HepG2 (cell line): ENCODE data around the gene LCN1. TPM values are rescaled to one million over a fixed set of nuclear protein-coding genes. Genes with fewer than 3 reads are reported as not detected.
A peak's percentile ranks its signal among the peaks of the same experiment; 100 is the strongest.

ENCODE experiments used
- ATAC-seq: fragments of 200-7000 bp; cut with Tn5 transposase; 3 replicates; pipeline ENCODE4 v1.9.1; 2020; ENCODE audit warnings: mild to moderate bottlenecking, moderate library complexity
- BruUV-seq: library from RNA; stranded (reverse); fragments of 400-500 nt; replicated peaks from 2 replicates; lab custom pipeline; 2021; lab: Mats Ljungman, UMichigan
- CTCF ChIA-PET: fragments of 300-600 bp; formaldehyde crosslinking; extraction: SDS; loops from one replicate; lab custom pipeline; 2021; ENCODE audit warnings: low total read pairs, inconsistent platforms, low intra/inter-chr PET ratio; lab: Yijun Ruan, JAX
- POLR2A ChIA-PET: fragments of 350-600 bp; sonication (Branson Sonifier 250); formaldehyde crosslinking; loops from one replicate; lab custom pipeline; 2020; ENCODE audit warnings: antibody characterized with exemption, inconsistent platforms; lab: Yijun Ruan, JAX
- DNase-seq: peaks from one replicate; pipeline ENCODE4 v3.0.0-alpha.2; 2015; ENCODE audit warnings: low spot score
- FAIRE-seq: peaks from 3 replicates; lab custom pipeline; 2011; peaks lifted over from hg19 to GRCh38; lab: Jason Lieb, UNC
- H2AFZ ChIP-seq: one replicate; pipeline ENCODE4 v1.6.1; 2011; ENCODE audit warnings: low read length, inconsistent platforms
- H3K27ac ChIP-seq: fragments of 300-600 bp; 3 replicates; pipeline ENCODE4 v1.8.0; 2011; ENCODE audit warnings: mixed run types, mild to moderate bottlenecking, mixed read lengths, low read length, inconsistent platforms; ENCODE audit not compliant: insufficient read depth; ENCODE audit errors: extremely low read length
- H3K27me3 ChIP-seq, 2 experiments: fragments of 200-600 bp in 1 of 2; 2 replicates in 1 of 2; 3 replicates in 1 of 2; pipeline versions ENCODE4 v1.6.0 to v1.8.0; 2011; ENCODE audit warnings: low read length in 2 of 2, mild to moderate bottlenecking in 2 of 2, moderate library complexity in 2 of 2, inconsistent platforms in 1 of 2; ENCODE audit not compliant: insufficient read depth in 2 of 2, control insufficient read depth in 1 of 2
- H3K36me3 ChIP-seq, 2 experiments: fragments of 200-600 bp in 1 of 2; replicated peaks in 1 of 2; 2 replicates in 1 of 2; 3 replicates in 1 of 2; pipeline versions ENCODE4 v1.5.1 to v1.8.0; 2011; ENCODE audit warnings: low read length in 2 of 2, inconsistent platforms in 1 of 2; ENCODE audit not compliant: insufficient read depth in 2 of 2, control insufficient read depth in 1 of 2
- H3K4me1 ChIP-seq: 2 replicates; pipeline ENCODE4 v1.5.1; 2012; ENCODE audit warnings: low read length, inconsistent platforms; ENCODE audit not compliant: insufficient read depth
- H3K4me2 ChIP-seq: 2 replicates; pipeline ENCODE4 v1.6.0; 2011; ENCODE audit warnings: low read depth, low read length, inconsistent platforms
- H3K4me3 ChIP-seq, 3 experiments: fragments of 200-600 bp in 1 of 3; sonication (generic), shearing (Covaris generic) in 1 of 3; replicated peaks in 1 of 3; 2 replicates each; pipeline ENCODE4 v1.5.1; 2011 to 2016; ENCODE audit warnings: low read length in 3 of 3, inconsistent platforms in 2 of 3, low read depth in 2 of 3, mild to moderate bottlenecking in 2 of 3, control low read depth in 1 of 3, mixed read lengths in 1 of 3; ENCODE audit not compliant: insufficient read depth in 1 of 3
- H3K79me2 ChIP-seq: one replicate; pipeline ENCODE4 v1.6.1; 2011; ENCODE audit warnings: low read length, inconsistent platforms; ENCODE audit not compliant: insufficient read depth
- H3K9ac ChIP-seq: 2 replicates; pipeline ENCODE4 v1.6.0; 2011; ENCODE audit warnings: mild to moderate bottlenecking, low read depth, low read length, inconsistent platforms; ENCODE audit not compliant: insufficient read depth
- H3K9me3 ChIP-seq: 2 replicates; pipeline ENCODE4 v1.5.1; 2012; ENCODE audit warnings: mild to moderate bottlenecking, low read length
- H4K20me1 ChIP-seq: 2 replicates; pipeline ENCODE4 v1.6.0; 2011; ENCODE audit warnings: inconsistent platforms, mild to moderate bottlenecking, low read length, moderate library complexity; ENCODE audit not compliant: insufficient read depth
- CREB1 ChIP-seq, 2 experiments: fragments of 450-650 bp in 1 of 2; IDR thresholded peaks; 2 replicates each; pipeline ENCODE4 v1.6.1; 2016 to 2017; ENCODE audit warnings: control low read depth in 1 of 2, mild to moderate bottlenecking in 1 of 2, missing compliant biosample characterization in 1 of 2, missing genetic modification characterization in 1 of 2
- MEF2D ChIP-seq: sonication (generic); formaldehyde crosslinking; IDR thresholded peaks from 2 replicates; pipeline ENCODE4 v1.5.1; 2020; ENCODE audit warnings: mild to moderate bottlenecking, missing genetic modification reagents
- SMC3 ChIP-seq: IDR thresholded peaks from 2 replicates; pipeline ENCODE4 v1.6.1; 2011; ENCODE audit warnings: low read length, improper control_type of control experiment
- TCF12 ChIP-seq, 2 experiments: fragments of 450-650 bp in 1 of 2; sonication (generic) in 1 of 2; formaldehyde crosslinking in 1 of 2; IDR thresholded peaks; 2 replicates each; pipeline versions ENCODE4 v1.6.1 to v1.8.0; 2017 to 2022; ENCODE audit warnings: antibody characterized with exemption in 1 of 2, mild to moderate bottlenecking in 1 of 2, missing genetic modification reagents in 1 of 2, moderate library complexity in 1 of 2
- ZNF251 ChIP-seq: sonication (generic); formaldehyde crosslinking; IDR thresholded peaks from 2 replicates; pipeline ENCODE4 v1.9.0; 2021; ENCODE audit warnings: mild to moderate bottlenecking, missing genetic modification reagents
- ZNF33A ChIP-seq: sonication (generic); formaldehyde crosslinking; IDR thresholded peaks from 2 replicates; pipeline ENCODE4 v1.5.1; 2020; ENCODE audit warnings: missing genetic modification reagents, mild to moderate bottlenecking, moderate library complexity, borderline replicate concordance
- ZNF562 ChIP-seq: sonication (generic); formaldehyde crosslinking; IDR thresholded peaks from 2 replicates; pipeline ENCODE4 v1.8.0; 2022; ENCODE audit warnings: missing genetic modification reagents, borderline replicate concordance
- ZNF781 ChIP-seq: sonication (generic); formaldehyde crosslinking; IDR thresholded peaks from 2 replicates; pipeline ENCODE4 v1.5.1; 2020; ENCODE audit warnings: borderline replicate concordance, mild to moderate bottlenecking, missing genetic modification reagents; ENCODE audit errors: not compliant biosample characterization
- WGBS: methylation state at CpG from one replicate; pipeline ENCODE4 v1.1.6; 2017; ENCODE audit warnings: low lambda C conversion rate; 5-methylcytosine and 5-hydroxymethylcytosine counted together
- in situ Hi-C: cut with HindIII; loops from 2 replicates; pipeline ENCODE4 v1.10.0; 2017; ENCODE audit warnings: low pct_unique_long_range_greater_than_20kb; ENCODE audit not compliant: extremely low pct_ligation_motif_present
- intact Hi-C: fragments of 100-400 bp; cut with micrococcal nuclease; formaldehyde crosslinking; loops from one replicate; pipeline ENCODE4 v1.10.0; 2022; ENCODE audit not compliant: unreplicated experiment
- polyA plus RNA-seq, 8 experiments: library from polyadenylated mRNA; depleted of rRNA in 3 of 8; stranded (reverse) in 7 of 8; unstranded in 1 of 8; fragments of >200 nt; fragmentation: Illumina TruSeq in 4 of 8; extraction: Trizol in 4 of 8; gene quantifications; 2 replicates each; pipeline versions ENCODE4 v1.2.1 to v1.2.3, GENCODE V29; 2011 to 2016; ENCODE audit warnings: low read depth in 4 of 8, missing spikeins in 1 of 8, mixed read lengths in 1 of 8; ENCODE audit not compliant: insufficient read depth in 1 of 8
- total RNA-seq, 5 experiments: library from RNA; depleted of rRNA; stranded (reverse); fragments of >200 nt; fragmentation: Illumina TruSeq; extraction: Trizol; gene quantifications; 2 replicates each; pipeline ENCODE4 v1.2.3, GENCODE V29; 2016; ENCODE audit warnings: low read depth in 1 of 5
- TF ChIP-seq, protein P1 (sequence below): sonication (generic); formaldehyde crosslinking; IDR thresholded peaks from 2 replicates; pipeline ENCODE4 v1.4.0; 2020; ENCODE audit warnings: mild to moderate bottlenecking, low read depth, missing genetic modification reagents

The LCN1 gene
- total and polyA plus RNA-seq, 2 of the 13 experiments (the other 11 are each of a cell fraction or from before 2014, with no cell fraction given) = not detected

DNA sequence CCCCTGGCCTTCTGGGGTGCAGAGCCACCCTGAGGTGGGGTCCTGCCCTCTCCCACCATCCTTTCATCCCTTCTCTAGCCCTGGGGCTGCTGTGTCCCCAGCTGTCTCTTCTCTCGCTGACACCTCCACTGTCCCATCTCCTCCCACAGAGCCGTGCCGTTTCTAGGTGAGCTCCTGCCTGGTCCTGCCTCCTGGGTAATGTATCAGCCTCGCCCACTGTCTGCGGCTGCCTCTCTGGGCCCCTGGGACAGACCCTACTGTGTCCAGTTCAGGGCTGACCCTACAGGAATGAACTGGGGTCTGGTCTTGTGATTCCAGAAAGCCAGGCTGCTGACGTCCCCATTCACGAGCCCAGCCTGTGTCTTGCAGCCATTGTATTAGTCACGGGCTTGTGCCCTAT lies 44.4 kb downstream of the LCN1 start (continued):
- TF ChIP-seq, protein P1, sequence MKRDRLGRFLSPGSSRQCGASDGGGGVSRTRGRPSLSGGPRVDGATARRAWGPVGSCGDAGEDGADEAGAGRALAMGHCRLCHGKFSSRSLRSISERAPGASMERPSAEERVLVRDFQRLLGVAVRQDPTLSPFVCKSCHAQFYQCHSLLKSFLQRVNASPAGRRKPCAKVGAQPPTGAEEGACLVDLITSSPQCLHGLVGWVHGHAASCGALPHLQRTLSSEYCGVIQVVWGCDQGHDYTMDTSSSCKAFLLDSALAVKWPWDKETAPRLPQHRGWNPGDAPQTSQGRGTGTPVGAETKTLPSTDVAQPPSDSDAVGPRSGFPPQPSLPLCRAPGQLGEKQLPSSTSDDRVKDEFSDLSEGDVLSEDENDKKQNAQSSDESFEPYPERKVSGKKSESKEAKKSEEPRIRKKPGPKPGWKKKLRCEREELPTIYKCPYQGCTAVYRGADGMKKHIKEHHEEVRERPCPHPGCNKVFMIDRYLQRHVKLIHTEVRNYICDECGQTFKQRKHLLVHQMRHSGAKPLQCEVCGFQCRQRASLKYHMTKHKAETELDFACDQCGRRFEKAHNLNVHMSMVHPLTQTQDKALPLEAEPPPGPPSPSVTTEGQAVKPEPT (CRISPR knock-in tag) = no peak
- TF ChIP-seq ZNF33A (CRISPR knock-in tag) (no peak), ZNF251 (CRISPR knock-in tag) (no peak), ZNF562 (CRISPR knock-in tag) (no peak), MEF2D (CRISPR knock-in tag) (no peak), SMC3 (no peak), TCF12 (IDR thresholded peaks at IDR 0.05) (no peak), TCF12 (CRISPR knock-in tag; IDR thresholded peaks at IDR 0.05) (no peak)
- TF ChIP-seq, all 625 proteins: peak for 0

DNA sequence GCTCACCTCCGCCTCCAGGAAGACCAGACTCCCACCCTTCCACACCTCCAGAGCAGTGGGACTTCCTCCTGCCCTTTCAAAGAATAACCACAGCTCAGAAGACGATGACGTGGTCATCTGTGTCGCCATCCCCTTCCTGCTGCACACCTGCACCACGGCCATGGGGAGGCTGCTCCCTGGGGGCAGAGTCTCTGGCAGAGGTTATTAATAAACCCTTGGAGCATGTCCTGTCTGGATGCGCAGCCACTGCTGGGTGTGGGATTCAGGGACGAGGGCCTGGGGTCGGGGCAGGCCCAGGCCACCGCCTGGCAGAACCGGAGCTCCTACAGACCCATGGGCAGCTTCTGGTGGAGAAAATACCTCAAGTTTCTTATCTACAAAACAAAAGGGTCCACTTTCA lies 45.3 kb downstream of the LCN1 start:
- H2AFZ ChIP-seq = no peak overlapping the region
- no peaks in the 10 kb centered on the region for H3K36me3 ChIP-seq
- no TSS peak for BruUV-seq
- ChIA-PET POLR2A (no interaction called here), CTCF (no interaction called here)
- intact Hi-C loops = no loop called here
- H3K4me2 ChIP-seq = no peak overlapping the region
- no peak overlapping the region for H3K4me3 ChIP-seq
- no peaks in the 10 kb centered on the region for H4K20me1 ChIP-seq
- WGBS = 11% methylated on average over 10 of the region's 10 CpGs
- no peak overlapping the region for H3K27ac ChIP-seq
- peaks cover 12% of the 10 kb centered on the region for H3K4me1 ChIP-seq
- H3K9me3 ChIP-seq = no peaks in the 10 kb centered on the region
- FAIRE-seq = no peak
- no peaks in the 10 kb centered on the region for H3K79me2 ChIP-seq
- H3K9ac ChIP-seq = no peak overlapping the region
- ATAC-seq = no peak
- in situ Hi-C loops = no loop called here
- peaks cover 3 to 25% of the 10 kb centered on the region in 2 experiments; a peak in 4 of 5 replicates for H3K27me3 ChIP-seq
- TF ChIP-seq ZNF781 (CRISPR knock-in tag) (no peak), CREB1 (IDR thresholded peaks at IDR 0.05) (peak; percentile 18; the same call in 1 of the 2 replicates), CREB1 (CRISPR knock-in tag; IDR thresholded peaks at IDR 0.05) (no peak)
- TF ChIP-seq, all 625 proteins: peak for 1
- DNase-seq = no peak
